B cell (primary cell): ENCODE data around the gene FOXL1. TPM values are rescaled to one million over a fixed set of nuclear protein-coding genes. Genes with fewer than 3 reads are reported as not detected.
A peak's percentile ranks its signal among the peaks of the same experiment; 100 is the strongest.

ENCODE experiments used
- ATAC-seq: fragments of 200-7000 bp; cut with Tn5 transposase; one replicate; pipeline ENCODE4 v1.10.0; 2021; ENCODE audit warnings: low read depth, mild to moderate bottlenecking, moderate number of reproducible peaks, moderate library complexity
- CTCF ChIA-PET: fragments of 350-600 bp; sonication (Branson Sonifier 250); formaldehyde crosslinking; loops from one replicate; lab custom pipeline; 2021; ENCODE audit warnings: antibody characterized with exemption, inconsistent platforms; lab: Charles Lee
- POLR2A ChIA-PET: fragments of 350-600 bp; sonication (Branson Sonifier 250); formaldehyde crosslinking; loops from one replicate; lab custom pipeline; 2021; ENCODE audit warnings: antibody characterized with exemption; lab: Charles Lee
- DNase-seq: peaks from one replicate; pipeline ENCODE4 v3.0.0; 2013
- H2AFZ ChIP-seq: 2 replicates; pipeline ENCODE4 v1.6.1; 2012; ENCODE audit warnings: mild to moderate bottlenecking, low read depth, low read length; ENCODE audit not compliant: insufficient read depth, poor library complexity, severe bottlenecking
- H3K27ac ChIP-seq, 2 donors: 1 replicate in 1 of 2; 2 replicates in 1 of 2; pipeline ENCODE4 v1.5.1; 2012 to 2013; ENCODE audit warnings: low read length in 2 of 2, mild to moderate bottlenecking in 2 of 2, moderate library complexity in 1 of 2
- H3K27me3 ChIP-seq, 4 experiments: fragments of 200-600 bp in 1 of 4; sonication (generic) in 1 of 4; replicated peaks in 1 of 4; 1 replicate in 2 of 4; 2 replicates in 2 of 4; pipeline versions ENCODE4 v1.6.1 to v1.7.0; 2013 to 2016; ENCODE audit warnings: low read length in 3 of 4, mild to moderate bottlenecking in 2 of 4, mixed read lengths in 1 of 4, moderate library complexity in 1 of 4; ENCODE audit not compliant: insufficient read depth in 4 of 4, control insufficient read depth in 3 of 4; ENCODE audit errors: control extremely low read depth in 1 of 4
- H3K36me3 ChIP-seq, 2 experiments: replicated peaks in 1 of 2; 1 replicate in 1 of 2; 2 replicates in 1 of 2; pipeline versions ENCODE4 v1.6.1 to v1.7.1; 2013; ENCODE audit warnings: low read length in 1 of 2; ENCODE audit not compliant: insufficient read depth in 2 of 2, control insufficient read depth in 1 of 2; ENCODE audit errors: control extremely low read depth in 1 of 2, extremely low read depth in 1 of 2
- H3K4me1 ChIP-seq, 2 donors: fragments of 200-600 bp in 1 of 2; sonication (generic) in 1 of 2; 1 replicate in 1 of 2; 2 replicates in 1 of 2; pipeline versions ENCODE4 v1.5.1 to v1.6.1; 2013 to 2017; ENCODE audit warnings: low read length in 2 of 2; ENCODE audit not compliant: control insufficient read depth in 2 of 2, insufficient read depth in 2 of 2
- H3K4me2 ChIP-seq: replicated peaks from 2 replicates; pipeline ENCODE3; 2012; ENCODE audit warnings: mild to moderate bottlenecking, low read depth, low read length; ENCODE audit not compliant: poor library complexity, severe bottlenecking
- H3K4me3 ChIP-seq, 5 experiments: fragments of 200-600 bp in 1 of 5; sonication (generic) in 1 of 5; 1 replicate in 3 of 5; 2 replicates in 2 of 5; pipeline versions ENCODE4 v1.5.1 to v1.7.0; 2011 to 2016; ENCODE audit warnings: low read length in 4 of 5, mild to moderate bottlenecking in 4 of 5, low read depth in 2 of 5, control low read depth in 1 of 5, moderate library complexity in 1 of 5; ENCODE audit not compliant: insufficient read depth in 1 of 5; ENCODE audit errors: control extremely low read depth in 1 of 5, extremely low read depth in 1 of 5
- H3K79me2 ChIP-seq: fragments of 200-600 bp; sonication (generic); one replicate; pipeline ENCODE4 v1.6.0; 2016; ENCODE audit warnings: low read length; ENCODE audit not compliant: control insufficient read depth, insufficient read depth
- H3K9ac ChIP-seq: fragments of 200-600 bp; sonication (generic); 2 replicates; pipeline ENCODE4 v1.6.1; 2017; ENCODE audit warnings: mild to moderate bottlenecking, low read length, moderate library complexity
- H3K9me3 ChIP-seq, 3 donors: one replicate each; pipeline versions ENCODE4 v1.6.1 to v1.7.1; 2013; ENCODE audit warnings: low read length in 2 of 3; ENCODE audit not compliant: control insufficient read depth in 2 of 3, insufficient read depth in 1 of 3; ENCODE audit errors: control extremely low read depth in 1 of 3
- H4K20me1 ChIP-seq: 2 replicates; pipeline ENCODE4 v1.6.0; 2012; ENCODE audit warnings: mild to moderate bottlenecking, low read length; ENCODE audit not compliant: insufficient read depth, control insufficient read depth, poor library complexity, severe bottlenecking
- H3K27ac Mint-ChIP-seq: one replicate; pipeline ENCODE4 v1.8.0; 2021; ENCODE audit warnings: mixed read lengths
- H3K27me3 Mint-ChIP-seq: one replicate; pipeline ENCODE4 v1.8.0; 2021; ENCODE audit warnings: mixed read lengths
- H3K4me1 Mint-ChIP-seq: one replicate; pipeline ENCODE4 v1.8.0; 2021; ENCODE audit warnings: mixed read lengths
- H3K4me3 Mint-ChIP-seq: one replicate; pipeline ENCODE4 v1.8.0; 2021; ENCODE audit warnings: mixed read lengths
- H3K9me3 Mint-ChIP-seq: one replicate; pipeline ENCODE4 v1.8.0; 2022; ENCODE audit warnings: mixed read lengths; ENCODE audit not compliant: insufficient read depth
- EZH2 ChIP-seq: IDR thresholded peaks from 2 replicates; pipeline ENCODE4 v1.6.1; 2012; ENCODE audit warnings: borderline replicate concordance, low read depth, mild to moderate bottlenecking, moderate library complexity, low read length; ENCODE audit not compliant: insufficient read depth, poor library complexity, severe bottlenecking
- WGBS: methylation state at CpG from one replicate; pipeline ENCODE4 v1.1.5; 2013; ENCODE audit warnings: missing lambda C conversion rate; ENCODE audit not compliant: insufficient coverage; 5-methylcytosine and 5-hydroxymethylcytosine counted together
- intact Hi-C: fragments of 100-400 bp; cut with micrococcal nuclease; formaldehyde crosslinking; loops from one replicate; pipeline ENCODE4 v1.10.0; 2022
- polyA plus RNA-seq: library from polyadenylated mRNA; depleted of rRNA; stranded (reverse); fragments of >200 nt; gene quantifications from 2 replicates; pipeline ENCODE4 v1.2.3, GENCODE V29; 2012
- total RNA-seq, 2 donors: library from RNA; stranded (reverse); fragments of 120-200 nt in 1 of 2; gene quantifications; 1 replicate in 1 of 2; 2 replicates in 1 of 2; pipeline versions ENCODE4 v1.2.3 to v1.2.4, GENCODE V29; 2013 to 2022
- TF ChIP-seq, protein P1 (sequence below): fragments of 200-600 bp; IDR thresholded peaks from one replicate; pipeline ENCODE4 v1.8.0; 2022; ENCODE audit warnings: antibody characterized with exemption, mild to moderate bottlenecking

The FOXL1 gene
- total and polyA plus RNA-seq, 2 donors (not counting 1 experiment from before 2014, with no cell fraction given) = not detected

- no peak for ATAC-seq
- POLR2A ChIA-PET = no interaction called here
These were observed 2.4 kb upstream of the FOXL1 start for GRCh38 chr16:86575754-86576557.

More at GRCh38 chr16:86575754-86576557, 2.4 kb upstream of the FOXL1 start:
- intact Hi-C loops = no loop called here
- no peak overlapping the region for H3K27ac Mint-ChIP-seq
- no peaks in the 10 kb centered on the region for H4K20me1 ChIP-seq
- H3K27me3 Mint-ChIP-seq = peaks cover 72% of the 10 kb centered on the region
- CTCF ChIA-PET = interaction anchor here (0.8 kb wide), 1 partner anchor 11 kb away, joined by 4 read pairs; no protein-coding TSS in a partner anchor
- peak; percentile 54 for DNase-seq
- peak overlapping the region; percentile 41 for H2AFZ ChIP-seq
- peak overlapping the region; percentile 39 for H3K9ac ChIP-seq
- no peaks in the 10 kb centered on the region for H3K9me3 Mint-ChIP-seq
- no peaks in the 10 kb centered on the region for H3K36me3 ChIP-seq
- no peaks in the 10 kb centered on the region for H3K79me2 ChIP-seq
- H3K4me2 ChIP-seq = peak overlapping the region; percentile 70
- H3K4me1 ChIP-seq = peaks cover 14% of the 10 kb centered on the region in 2 donors
- H3K4me3 ChIP-seq = peak overlapping the region; percentile 17 to 50 (median 38)
- 4% methylated on average over 39 of the region's 54 CpGs for WGBS
- peak overlapping the region; percentile 82 for H3K4me3 Mint-ChIP-seq
- no peak for TF ChIP-seq EZH2
- TF ChIP-seq, protein P1, sequence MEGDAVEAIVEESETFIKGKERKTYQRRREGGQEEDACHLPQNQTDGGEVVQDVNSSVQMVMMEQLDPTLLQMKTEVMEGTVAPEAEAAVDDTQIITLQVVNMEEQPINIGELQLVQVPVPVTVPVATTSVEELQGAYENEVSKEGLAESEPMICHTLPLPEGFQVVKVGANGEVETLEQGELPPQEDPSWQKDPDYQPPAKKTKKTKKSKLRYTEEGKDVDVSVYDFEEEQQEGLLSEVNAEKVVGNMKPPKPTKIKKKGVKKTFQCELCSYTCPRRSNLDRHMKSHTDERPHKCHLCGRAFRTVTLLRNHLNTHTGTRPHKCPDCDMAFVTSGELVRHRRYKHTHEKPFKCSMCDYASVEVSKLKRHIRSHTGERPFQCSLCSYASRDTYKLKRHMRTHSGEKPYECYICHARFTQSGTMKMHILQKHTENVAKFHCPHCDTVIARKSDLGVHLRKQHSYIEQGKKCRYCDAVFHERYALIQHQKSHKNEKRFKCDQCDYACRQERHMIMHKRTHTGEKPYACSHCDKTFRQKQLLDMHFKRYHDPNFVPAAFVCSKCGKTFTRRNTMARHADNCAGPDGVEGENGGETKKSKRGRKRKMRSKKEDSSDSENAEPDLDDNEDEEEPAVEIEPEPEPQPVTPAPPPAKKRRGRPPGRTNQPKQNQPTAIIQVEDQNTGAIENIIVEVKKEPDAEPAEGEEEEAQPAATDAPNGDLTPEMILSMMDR = no peak
- H3K4me1 Mint-ChIP-seq = peaks cover 20% of the 10 kb centered on the region
- peaks cover 0 to 4% (median 0%) of the 10 kb centered on the region in 3 donors for H3K9me3 ChIP-seq
- no peak overlapping the region for H3K27ac ChIP-seq
- H3K27me3 ChIP-seq = peaks cover 0 to 70% (median 32%) of the 10 kb centered on the region in 4 experiments
